SU-DHL-6 (cell line): Measurements from ENCODE around the gene STAB1.

Experiments used
- H2AFZ ChIP-seq: fragments of 200-600 bp; sonication (generic); 2 replicates; pipeline ENCODE4 v1.6.1; 2014; ENCODE audit warnings: low read depth, mild to moderate bottlenecking, moderate library complexity, mixed read lengths, antibody characterized with exemption, low read length; ENCODE audit not compliant: severe bottlenecking
- H3F3A ChIP-seq: fragments of 200-600 bp; shearing (Covaris generic); 2 replicates; pipeline ENCODE4 v1.6.0; 2016; ENCODE audit warnings: antibody characterized with exemption, mild to moderate bottlenecking; ENCODE audit not compliant: insufficient read depth
- H3K27ac ChIP-seq: fragments of 200-600 bp; sonication (generic); 2 replicates; pipeline ENCODE4 v1.5.1; 2016; ENCODE audit warnings: low read depth, mild to moderate bottlenecking, low read length, moderate library complexity, mixed read lengths
- H3K27me3 ChIP-seq: fragments of 200-600 bp; sonication (generic), shearing (Covaris generic); 2 replicates; pipeline ENCODE4 v1.6.0; 2014; ENCODE audit warnings: mild to moderate bottlenecking, low read length
- H3K36me3 ChIP-seq: fragments of 200-600 bp; sonication (generic); 2 replicates; pipeline ENCODE4 v1.6.1; 2014; ENCODE audit warnings: mild to moderate bottlenecking, low read length, mixed read lengths
- H3K4me2 ChIP-seq: fragments of 300-600, 200-600 bp; shearing (Covaris generic), sonication (generic); 2 replicates; pipeline ENCODE4 v1.6.0; 2014; ENCODE audit warnings: low read length, low read depth, mild to moderate bottlenecking; ENCODE audit not compliant: poor library complexity, severe bottlenecking
- H3K4me3 ChIP-seq: fragments of 200-600 bp; sonication (generic); 2 replicates; pipeline ENCODE4 v1.5.1; 2014; ENCODE audit warnings: antibody characterized with exemption, low read length, mild to moderate bottlenecking, mixed read lengths; ENCODE audit not compliant: insufficient read depth, poor library complexity, severe bottlenecking
- H3K79me2 ChIP-seq: fragments of 200-600 bp; sonication (generic); 2 replicates; pipeline ENCODE4 v1.6.1; 2014; ENCODE audit warnings: mild to moderate bottlenecking, low read length, moderate library complexity; ENCODE audit not compliant: insufficient read depth
- H3K9ac ChIP-seq: fragments of 200-600 bp; sonication (generic); 2 replicates; pipeline ENCODE4 v1.7.0; 2014; ENCODE audit warnings: mild to moderate bottlenecking, low read length
- H3K9me2 ChIP-seq: fragments of 200-600 bp; sonication (generic); replicated peaks from 2 replicates; pipeline ENCODE4 v1.6.1; 2014; ENCODE audit warnings: low read length; ENCODE audit not compliant: insufficient read depth
- H3K9me3 ChIP-seq: fragments of 200-600 bp; sonication (generic); 2 replicates; pipeline ENCODE4 v1.6.1; 2014; ENCODE audit warnings: low read length, mixed read lengths; ENCODE audit not compliant: insufficient read depth
- H4K20me1 ChIP-seq: fragments of 200-600 bp; sonication (generic); 2 replicates; pipeline ENCODE4 v1.6.1; 2014; ENCODE audit warnings: low read depth, mild to moderate bottlenecking, antibody characterized with exemption, low read length, moderate library complexity, mixed read lengths
- CTCF ChIP-seq: fragments of 200-600 bp; sonication (generic); IDR thresholded peaks from one replicate; pipeline ENCODE4 v1.5.1; 2017; ENCODE audit warnings: antibody characterized with exemption, mild to moderate bottlenecking, low read length, moderate library complexity; ENCODE audit not compliant: insufficient read depth, poor library complexity, severe bottlenecking
- EZH2phosphoT487 ChIP-seq: fragments of 200-600 bp; sonication (generic), shearing (Covaris generic); conservative IDR thresholded peaks from 2 replicates; pipeline ENCODE4 v1.6.1; 2018; ENCODE audit warnings: mild to moderate bottlenecking, antibody characterized with exemption, low read length, moderate library complexity, mixed read lengths

Gene STAB1

GRCh38 chr3:52492059-52492458 is 3.1 kb upstream of the STAB1 start:
- Histone ChIP-seq H3K4me2 (no peak overlapping the region), H3K9me3 (no peaks in the 10 kb centered on the region), H3K27ac (no peak overlapping the region), H3K79me2 (no peaks in the 10 kb centered on the region), H3K9me2 (no peaks in the 10 kb centered on the region), H3K4me3 (no peak overlapping the region), H4K20me1 (no peaks in the 10 kb centered on the region), H2AFZ (no peak overlapping the region), H3K27me3 (no peaks in the 10 kb centered on the region), H3K36me3 (no peaks in the 10 kb centered on the region), H3K9ac (no peak overlapping the region), H3F3A (no peaks in the 10 kb centered on the region)
- TF ChIP-seq CTCF (no peak), EZH2phosphoT487 (no peak)

- H3K9ac ChIP-seq = no peak overlapping the region
- no peaks in the 10 kb centered on the region for H3F3A ChIP-seq
- no peaks in the 10 kb centered on the region for H3K27me3 ChIP-seq
- H3K36me3 ChIP-seq = no peaks in the 10 kb centered on the region
- no peaks in the 10 kb centered on the region for H3K79me2 ChIP-seq
- no peak overlapping the region for H3K27ac ChIP-seq
- H2AFZ ChIP-seq = no peak overlapping the region
- H3K4me3 ChIP-seq = no peak overlapping the region
- H3K9me2 ChIP-seq = no peaks in the 10 kb centered on the region
- H3K4me2 ChIP-seq = no peak overlapping the region
- TF ChIP-seq EZH2phosphoT487 (no peak), CTCF (no peak)
- H4K20me1 ChIP-seq = no peaks in the 10 kb centered on the region
- no peaks in the 10 kb centered on the region for H3K9me3 ChIP-seq
Measured at GRCh38 chr3:52493232-52494017, 1.7 kb upstream of the STAB1 start.

GRCh38 chr3:52494445-52494844 is 693 bp upstream of the STAB1 start:
- no peaks in the 10 kb centered on the region for H3K79me2 ChIP-seq
- no peaks in the 10 kb centered on the region for H3K27me3 ChIP-seq

More at GRCh38 chr3:52494445-52494844, 693 bp upstream of the STAB1 start:
- no peak overlapping the region for H2AFZ ChIP-seq
- no peaks in the 10 kb centered on the region for H3F3A ChIP-seq
- no peaks in the 10 kb centered on the region for H3K9me3 ChIP-seq
- no peak overlapping the region for H3K4me2 ChIP-seq
- no peak for TF ChIP-seq CTCF
- no peak for TF ChIP-seq EZH2phosphoT487
- H3K27ac ChIP-seq = no peak overlapping the region
- H3K4me3 ChIP-seq = no peak overlapping the region
- H3K9me2 ChIP-seq = no peaks in the 10 kb centered on the region
- no peaks in the 10 kb centered on the region for H4K20me1 ChIP-seq
- H3K9ac ChIP-seq = no peak overlapping the region
- H3K36me3 ChIP-seq = no peaks in the 10 kb centered on the region
